GM21529 (cell line): ENCODE data around the gene TRIM6.
"Not testable (repeated sequence)": the region's sequence is repeated elsewhere in the genome, so short reads cannot be mapped to it uniquely, and the experiment has no call there.

Source experiments
- ATAC-seq: cut with Tn5 transposase; IDR thresholded peaks from one replicate; pipeline ENCODE4 v1.9.1; 2021; ENCODE audit not compliant: unreplicated experiment

Gene TRIM6

DNA sequence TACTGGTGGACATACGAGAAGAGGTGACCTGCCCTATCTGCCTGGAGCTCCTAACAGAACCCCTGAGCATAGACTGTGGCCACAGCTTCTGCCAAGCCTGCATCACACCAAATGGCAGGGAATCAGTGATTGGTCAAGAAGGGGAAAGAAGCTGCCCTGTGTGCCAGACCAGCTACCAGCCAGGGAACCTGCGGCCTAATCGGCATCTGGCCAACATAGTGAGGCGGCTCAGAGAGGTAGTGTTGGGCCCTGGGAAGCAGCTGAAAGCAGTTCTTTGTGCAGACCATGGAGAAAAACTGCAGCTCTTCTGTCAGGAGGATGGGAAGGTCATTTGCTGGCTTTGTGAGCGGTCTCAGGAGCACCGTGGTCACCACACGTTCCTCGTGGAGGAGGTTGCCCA is 6.9 kb downstream of the TRIM6 start:
- ATAC-seq, result no peak

DNA sequence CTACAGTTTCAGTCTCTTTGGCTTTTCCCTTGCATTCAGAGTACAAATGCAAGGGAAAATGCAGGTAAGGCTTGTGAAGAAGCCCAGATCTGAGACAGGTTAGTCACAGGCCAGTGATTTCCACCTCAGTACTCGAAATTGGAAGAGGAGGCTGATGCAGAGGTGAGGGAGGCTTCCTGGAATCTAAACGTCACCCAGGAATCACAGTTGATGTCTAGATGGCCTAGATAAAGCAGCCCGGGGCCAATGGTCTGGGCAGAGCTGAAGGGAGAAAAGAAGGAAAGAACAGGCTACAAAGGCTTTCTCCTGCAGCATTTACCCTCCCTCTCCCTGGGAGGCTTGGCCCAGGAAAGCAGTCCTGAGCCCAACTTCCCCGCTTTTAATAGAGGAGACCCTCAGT is 8.5 kb downstream of the TRIM6 start:
- no peak for ATAC-seq

DNA sequence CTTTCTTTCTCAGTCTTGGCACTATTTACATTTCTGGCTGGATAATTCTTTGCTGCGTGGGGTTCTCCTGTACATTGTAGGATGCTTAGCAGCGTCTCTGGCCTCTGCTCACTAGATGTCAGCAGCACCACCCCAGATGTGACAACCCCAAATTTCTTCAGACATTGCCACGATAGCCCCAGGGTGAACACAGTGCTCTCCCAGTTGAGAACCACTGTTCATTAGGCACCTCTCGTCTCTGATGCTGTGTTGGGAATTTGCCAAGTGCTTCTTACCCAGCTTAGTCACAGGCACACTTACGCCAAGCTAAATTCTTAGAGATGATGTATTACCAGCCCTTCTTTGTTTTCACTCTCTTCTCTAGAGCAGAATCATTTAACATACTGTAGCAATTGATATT is 9.4 kb downstream of the TRIM6 start:
- ATAC-seq, result no peak

DNA sequence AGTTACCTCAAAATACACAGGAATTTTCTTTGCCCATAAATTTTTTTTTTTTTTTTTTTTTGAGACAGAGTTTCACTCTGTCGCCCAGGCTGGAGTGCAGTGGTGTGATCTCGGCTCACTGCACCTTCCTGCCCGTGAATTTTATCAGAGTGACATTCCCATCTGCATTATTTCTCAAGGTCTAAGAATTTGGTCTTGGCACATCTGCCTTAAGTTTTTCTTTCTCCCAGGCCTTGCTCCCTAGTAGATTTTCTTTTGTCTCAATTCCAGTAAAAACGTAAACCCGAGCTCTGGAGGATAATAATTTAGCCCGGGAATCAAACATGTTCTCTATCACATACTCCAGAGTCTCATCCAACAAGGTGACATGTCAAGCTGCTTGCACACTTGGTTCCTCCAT is 12.4 kb downstream of the TRIM6 start:
- no peak for ATAC-seq

DNA sequence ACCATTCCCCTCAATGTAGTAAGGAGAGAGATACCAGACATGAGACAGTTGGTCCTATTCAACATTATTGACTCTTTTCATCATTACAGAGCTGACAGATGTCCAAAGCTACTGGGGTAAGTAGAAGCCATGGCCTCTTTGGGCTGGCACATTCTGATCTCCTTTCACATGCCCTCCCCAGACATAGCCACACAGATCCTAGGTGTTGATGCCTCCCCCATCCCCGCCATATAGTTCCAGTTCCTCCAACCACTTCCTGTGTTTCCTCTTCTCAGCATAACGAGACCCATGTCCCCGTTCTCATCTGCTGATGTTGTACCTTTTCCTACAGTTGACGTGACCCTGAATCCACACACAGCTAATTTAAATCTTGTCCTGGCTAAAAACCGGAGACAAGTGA is 14.0 kb downstream of the TRIM6 start:
- ATAC-seq, result no peak

DNA sequence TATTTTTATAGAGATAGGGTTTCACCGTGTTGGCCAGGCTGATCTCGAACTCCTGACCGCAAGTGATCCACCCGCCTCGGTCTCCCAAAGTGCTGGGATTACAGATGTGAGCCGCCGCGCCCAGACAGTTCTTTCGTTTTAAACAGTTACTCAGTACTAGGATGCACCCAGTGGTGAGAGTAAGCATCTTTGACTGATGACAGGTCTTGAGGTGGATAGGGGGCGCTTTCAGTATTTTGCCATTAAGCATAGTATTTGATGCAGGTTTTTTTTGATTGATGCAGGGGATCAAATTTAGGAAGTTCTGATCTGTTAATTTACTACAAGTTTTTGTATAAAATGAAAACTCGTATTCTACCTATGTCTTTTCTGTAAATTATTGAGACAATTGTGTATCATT is 15.2 kb downstream of the TRIM6 start:
- ATAC-seq, result no peak

DNA sequence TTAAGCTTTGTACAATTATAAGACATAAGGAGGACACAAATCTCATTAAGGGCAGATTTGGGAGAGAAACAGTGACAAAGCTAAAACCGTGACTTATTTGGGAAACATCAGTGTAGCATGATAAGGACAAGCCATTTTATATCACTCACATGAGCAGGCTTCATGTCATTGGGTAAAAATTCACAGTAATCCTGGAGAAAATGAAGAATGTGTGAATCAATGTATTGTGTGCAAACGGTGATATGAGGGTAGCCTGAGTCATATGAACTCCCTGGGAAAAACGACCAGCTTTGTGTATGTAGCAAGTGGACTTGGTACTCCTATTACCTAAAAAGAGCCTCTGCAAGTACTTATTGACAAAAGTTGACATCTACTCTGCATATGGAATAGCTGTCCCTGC is 22.4 kb downstream of the TRIM6 start:
- no peak for ATAC-seq

DNA sequence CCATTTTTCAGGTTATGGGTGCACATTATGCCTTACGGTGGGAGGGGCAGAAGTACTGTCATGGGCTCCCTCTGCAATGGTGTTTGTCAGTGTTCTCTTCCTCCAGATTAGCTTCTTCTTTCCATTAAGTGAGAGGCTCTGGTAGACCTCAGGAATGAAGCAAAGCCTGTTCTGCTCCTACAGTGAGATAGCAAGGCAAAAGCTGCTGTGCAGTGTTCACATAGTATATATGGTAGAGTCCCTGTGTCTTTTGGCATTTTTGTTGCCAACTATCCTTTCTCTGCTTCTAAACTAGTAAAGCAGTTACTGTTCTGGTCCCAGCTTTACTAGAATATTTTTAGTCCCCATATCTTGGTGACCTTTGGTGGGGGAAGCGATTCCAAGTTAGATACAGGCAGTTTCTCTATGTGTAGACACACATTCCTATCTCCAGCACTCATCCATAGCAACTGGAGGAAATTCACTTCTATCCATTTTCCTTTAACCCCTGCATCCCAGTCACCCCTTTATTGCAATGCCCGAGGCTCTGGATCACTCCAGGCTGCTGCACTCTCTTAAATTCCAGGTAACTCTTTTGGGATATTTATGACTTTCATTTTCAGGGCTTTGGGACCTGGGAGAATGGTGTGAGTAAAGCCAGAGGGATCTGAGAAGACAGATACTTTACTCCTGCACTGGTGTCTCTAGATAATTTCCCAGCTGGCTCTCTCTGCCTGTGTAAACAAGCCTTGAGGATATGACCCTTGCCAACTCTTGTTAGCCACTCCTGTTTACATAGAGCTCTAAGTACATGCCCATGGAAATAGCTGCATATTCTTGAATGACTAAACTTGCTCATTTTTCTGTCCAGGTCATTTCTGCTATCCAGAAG is 24.4 kb downstream of the TRIM6 start:
- no peak for ATAC-seq

DNA sequence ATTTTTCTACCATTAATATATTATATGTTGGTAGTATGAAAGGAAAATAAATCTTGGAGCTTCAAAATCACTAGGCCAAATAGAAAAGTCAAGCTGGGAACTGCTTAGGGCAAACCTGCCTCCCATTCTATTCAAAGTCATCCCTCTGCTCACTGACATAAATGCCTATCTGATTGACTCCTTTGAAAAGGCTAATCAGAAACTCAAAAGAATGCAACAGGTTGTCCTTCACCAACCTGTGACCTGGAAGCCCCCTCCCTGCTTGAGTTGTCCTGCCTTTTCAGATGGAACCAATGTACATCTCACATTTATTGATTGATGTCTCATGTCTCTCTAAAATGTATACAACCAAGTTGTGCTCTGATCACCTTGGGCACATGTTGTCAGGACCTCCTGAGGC is 25.1 kb downstream of the TRIM6 start:
- ATAC-seq, result no peak

DNA sequence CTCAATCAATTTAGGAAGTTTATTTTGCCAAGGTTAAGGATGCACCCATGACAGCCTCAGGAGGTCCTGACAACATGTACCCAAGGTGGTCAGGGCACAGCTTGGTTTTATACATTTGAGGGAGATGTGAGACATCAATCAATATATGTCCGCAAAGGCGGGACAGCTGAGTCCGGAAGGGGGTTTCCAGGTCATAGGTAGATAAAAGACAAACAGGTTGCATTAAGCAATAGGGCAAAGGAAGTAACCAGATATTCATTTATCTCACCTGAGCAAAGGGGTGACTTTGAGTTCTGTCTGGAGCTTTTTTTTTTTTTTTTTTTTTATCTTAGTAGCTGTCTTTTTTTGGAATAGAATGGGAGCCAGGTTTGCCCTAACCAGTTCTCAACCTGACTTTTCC is 26.4 kb downstream of the TRIM6 start:
- no peak for ATAC-seq

DNA sequence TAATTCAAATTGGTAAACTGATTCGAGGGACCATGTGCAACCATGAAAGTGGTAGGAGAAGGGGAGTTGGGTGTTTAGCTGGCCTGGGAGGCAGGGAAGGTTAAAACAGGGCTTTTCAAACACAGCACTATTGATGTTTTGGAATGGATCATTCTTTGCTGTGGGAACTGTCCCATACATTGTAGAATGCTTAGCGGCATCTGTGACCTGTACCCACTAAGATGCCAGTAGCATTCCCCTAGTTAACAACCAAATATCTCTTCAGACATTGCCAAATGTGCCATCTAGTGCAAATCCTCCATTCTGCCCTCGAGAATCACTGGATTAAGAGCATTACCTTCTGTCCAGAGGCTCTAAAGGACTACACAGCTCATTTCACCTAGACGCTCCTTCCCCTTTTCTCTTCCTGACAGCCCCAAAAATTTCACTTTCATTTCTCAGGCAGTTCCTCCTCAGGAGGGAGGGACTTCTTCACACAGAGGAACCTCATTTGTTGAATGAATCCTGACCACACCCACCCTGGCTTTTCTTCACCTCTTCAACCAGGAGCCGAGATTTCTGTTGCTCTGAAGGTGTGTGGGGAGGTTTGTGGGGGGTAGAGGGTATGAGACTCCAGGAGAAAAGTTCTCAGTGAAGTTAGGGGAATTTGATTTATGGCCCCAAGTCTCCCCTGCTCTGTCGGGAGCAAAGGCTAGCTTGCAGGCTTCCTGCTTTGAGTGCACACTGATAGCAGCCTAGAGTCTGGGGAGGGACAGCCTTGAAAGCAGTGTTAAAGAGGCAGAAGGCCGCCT is 28.2 kb downstream of the TRIM6 start, which contains the start of gene TRIM34:
Gene TRIM34 (plus strand): TSS at position 513 of the 791 bp plus-strand sequence. CDS start 7,331 bp downstream, outside the sequence.
- peak; percentile 97 for ATAC-seq

DNA sequence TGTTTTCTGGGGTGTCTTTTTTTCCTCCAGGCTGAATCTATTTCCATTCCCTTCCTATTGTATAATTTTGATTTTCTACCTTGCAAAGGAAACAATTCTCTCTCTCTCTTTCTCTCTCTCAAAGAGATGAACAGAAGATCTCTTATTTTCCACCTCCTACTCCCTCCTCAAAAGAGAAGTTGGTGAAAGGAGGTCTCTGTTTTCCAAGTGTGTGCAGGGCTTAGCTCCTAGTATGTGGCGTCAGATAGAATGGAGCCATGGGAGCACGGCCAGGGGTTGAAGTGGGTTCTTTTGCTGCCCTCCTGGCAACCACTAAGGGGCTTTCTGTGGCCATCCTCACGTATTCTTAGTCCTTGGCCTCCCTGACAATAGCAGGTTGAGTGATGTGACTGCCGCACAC is 28.8 kb downstream of the TRIM6 start:
- no peak for ATAC-seq

DNA sequence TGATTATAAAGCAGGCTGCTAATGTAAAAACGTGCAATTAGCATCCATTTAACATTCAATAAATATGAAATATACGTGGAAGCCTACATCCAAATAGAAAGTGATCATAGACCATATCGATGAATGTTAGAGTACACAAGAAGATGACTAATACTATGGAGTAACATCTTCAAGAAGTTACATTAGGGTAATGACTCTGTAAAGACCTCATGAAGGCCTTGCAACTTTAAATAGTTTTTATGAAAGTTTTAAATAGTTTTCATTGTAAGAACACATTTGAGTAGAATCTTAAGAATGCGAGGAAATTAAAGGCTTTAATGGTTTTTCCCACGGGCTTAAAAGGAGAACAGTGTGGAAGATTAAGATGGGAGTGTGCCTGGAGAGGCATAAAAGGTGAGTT is 29.8 kb downstream of the TRIM6 start:
- ATAC-seq, result no peak

DNA sequence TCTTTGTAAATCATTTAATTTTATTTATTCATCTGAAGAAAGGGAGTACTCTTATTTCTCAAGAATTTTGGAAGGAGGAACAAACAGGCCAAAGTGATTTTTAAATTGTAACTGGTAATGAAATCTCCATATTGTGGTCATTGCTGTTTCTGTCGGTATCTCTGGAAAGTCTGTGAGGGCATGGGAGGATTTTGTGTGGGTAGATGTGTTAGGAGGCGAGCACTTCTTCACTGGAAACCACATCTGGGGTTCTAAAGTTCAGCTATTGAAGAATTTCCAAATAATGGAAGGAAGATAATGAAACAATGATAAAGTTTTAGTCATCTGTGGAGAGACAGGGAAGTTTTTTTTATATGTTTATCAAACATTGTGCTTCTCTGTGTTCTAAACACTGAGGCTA is 35.0 kb downstream of the TRIM6 start:
- ATAC-seq, result peak; percentile 26

DNA sequence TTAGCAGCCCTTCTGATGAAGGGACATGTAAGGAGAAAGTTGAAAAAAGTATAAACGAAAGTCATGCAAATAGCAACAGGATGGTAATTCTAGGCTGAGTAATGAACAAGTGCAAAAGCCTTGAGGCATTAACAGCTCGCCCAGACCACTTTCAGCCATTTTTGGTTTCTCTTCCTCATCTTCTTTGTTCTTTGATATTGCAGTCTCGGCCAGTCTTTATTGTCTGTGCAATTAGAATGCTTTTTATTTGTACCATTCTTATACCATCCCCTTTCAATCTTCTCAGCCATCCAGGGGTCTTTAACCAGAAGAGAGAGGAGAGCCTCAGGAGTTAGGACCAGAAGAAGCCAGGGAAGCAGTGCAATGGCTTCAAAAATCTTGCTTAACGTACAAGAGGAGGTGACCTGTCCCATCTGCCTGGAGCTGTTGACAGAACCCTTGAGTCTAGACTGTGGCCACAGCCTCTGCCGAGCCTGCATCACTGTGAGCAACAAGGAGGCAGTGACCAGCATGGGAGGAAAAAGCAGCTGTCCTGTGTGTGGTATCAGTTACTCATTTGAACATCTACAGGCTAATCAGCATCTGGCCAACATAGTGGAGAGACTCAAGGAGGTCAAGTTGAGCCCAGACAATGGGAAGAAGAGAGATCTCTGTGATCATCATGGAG is 35.7 kb downstream of the TRIM6 start:
- ATAC-seq, result peak; percentile 95

DNA sequence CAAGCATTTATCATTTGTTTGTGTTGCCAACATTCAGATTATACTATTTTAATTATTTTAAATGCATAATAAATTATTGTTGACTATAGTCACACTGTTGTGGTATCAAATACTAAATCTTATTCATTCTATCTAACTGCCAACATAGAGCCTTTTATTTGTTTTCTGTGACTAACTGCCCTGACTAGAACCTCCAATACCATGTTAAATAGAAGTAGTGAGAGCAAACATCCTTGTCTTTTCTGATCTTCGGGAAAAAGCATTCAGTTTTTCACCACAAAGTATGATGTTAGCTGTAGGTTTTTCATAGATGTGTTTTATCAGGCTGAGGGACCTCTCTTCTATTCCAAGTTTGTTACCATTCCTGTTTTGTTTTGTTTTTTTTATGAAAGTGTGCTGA is 43.5 kb downstream of the TRIM6 start:
- ATAC-seq, result no peak

DNA sequence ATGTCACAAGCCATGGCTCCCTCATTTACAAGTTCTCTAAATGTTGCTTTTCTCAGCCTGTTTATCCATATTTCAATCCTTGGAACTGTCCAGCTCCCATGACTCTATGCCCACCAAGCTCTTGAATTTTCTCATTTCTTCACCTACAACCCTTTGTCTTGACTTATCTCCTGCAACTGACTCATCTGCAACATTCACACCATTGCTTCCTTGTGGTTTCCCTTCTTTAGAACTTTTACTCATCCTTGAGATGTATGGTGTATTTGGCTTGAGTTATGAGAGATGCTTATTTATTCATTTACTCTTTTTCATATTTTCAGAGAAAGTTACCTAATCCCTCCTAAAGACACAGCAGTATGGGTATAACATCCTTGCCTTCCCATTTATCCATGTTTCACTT is 47.1 kb downstream of the TRIM6 start:
- no peak for ATAC-seq

DNA sequence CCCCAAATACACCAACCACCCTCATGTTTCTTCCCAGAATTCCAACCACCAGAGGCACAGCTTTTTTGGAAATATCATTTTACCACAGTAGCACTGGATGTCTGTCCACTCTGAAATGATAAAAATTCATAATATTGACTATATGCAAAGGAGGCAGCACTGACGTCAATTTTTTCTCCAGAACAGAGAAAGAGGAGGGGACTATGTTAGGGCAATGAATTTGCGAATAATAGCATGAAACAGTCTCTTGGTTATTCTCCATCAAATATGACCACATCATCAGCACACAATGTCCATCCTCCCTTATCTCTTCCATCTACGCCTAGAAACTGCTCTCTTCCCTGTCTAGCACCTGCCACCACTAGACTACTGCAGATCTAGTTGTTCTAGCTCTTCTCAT is 49.7 kb downstream of the TRIM6 start:
- ATAC-seq, result no peak

DNA sequence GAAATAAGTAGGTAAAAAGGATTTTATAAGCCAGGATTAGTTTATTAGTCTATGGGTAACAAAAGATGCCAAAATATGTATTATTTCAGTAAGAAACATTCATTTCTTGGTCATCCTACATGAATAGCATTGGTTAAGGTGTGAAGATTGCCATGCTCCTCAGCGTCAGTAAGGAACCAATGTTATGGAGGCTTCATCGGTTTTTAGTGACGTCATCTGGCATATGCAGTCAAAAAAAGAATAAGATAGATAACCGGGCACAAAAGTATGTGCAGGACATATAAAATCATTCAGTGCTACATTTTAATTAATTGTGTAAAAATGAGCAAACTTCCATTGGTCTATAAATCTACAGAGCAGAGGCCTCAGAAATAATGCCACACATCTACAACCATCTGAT is 59.0 kb downstream of the TRIM6 start:
- no peak for ATAC-seq

DNA sequence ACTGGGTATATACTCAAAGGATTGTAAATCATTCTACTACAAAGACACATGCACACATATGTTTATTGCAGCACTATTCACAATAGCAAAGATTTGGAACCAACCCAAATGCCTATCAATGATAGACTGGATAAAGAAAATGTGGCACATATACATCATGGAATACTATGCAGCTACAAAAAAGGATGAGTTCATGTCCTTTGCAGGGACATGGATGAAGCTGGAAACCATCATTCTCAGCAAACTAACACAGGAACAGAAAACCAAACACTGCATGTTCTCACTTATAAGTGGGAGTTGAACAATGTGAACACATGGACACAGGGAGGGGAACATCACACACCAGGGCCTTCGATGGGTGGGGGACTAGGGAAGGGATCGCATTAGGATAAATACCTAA is 60.5 kb downstream of the TRIM6 start:
- not testable (repeated sequence) for ATAC-seq

DNA sequence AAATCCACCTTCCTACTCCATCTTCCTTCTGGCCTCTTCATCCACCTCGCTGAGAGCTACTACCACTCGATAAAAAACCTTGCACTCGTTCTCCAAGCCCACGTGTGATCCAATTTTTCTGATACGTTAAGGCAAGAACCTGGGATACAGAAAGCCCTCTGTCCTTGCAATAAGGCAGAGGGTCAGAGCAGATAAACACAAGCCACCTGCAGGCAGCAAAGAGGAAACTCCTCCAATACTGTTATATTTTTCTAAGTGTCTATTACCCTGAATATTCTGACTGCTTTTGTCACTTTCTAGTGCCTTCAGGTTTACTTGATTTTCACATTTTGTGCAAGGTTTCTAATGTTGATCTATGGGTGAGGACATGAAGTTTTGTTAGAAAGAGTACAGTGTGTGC is 61.9 kb downstream of the TRIM6 start:
- no peak for ATAC-seq
